Measurements from ENCODE around the gene UFSP1.

UFSP1 gene

DNA sequence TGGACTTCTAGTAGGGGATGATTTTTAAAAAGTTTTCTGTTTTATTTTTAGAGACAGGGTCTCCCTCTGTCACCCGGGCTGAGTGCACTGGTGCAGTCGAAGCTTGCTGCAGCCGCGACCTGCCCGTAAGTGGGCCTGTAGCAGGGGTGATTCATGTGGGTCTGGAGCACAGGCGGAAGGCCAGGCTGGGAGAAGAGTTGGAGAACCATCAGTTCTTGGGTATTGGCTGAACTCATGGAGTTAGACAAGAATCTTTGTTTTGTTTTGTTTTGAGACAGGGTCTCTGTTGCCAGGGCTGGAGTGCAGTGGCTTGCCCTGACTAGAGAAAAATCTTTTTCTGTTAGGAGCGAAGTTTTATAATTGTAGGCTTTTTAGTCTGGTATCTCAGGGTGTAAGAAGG, 8.9 kb downstream of the UFSP1 start:
- DNase-seq: no peak

DNA sequence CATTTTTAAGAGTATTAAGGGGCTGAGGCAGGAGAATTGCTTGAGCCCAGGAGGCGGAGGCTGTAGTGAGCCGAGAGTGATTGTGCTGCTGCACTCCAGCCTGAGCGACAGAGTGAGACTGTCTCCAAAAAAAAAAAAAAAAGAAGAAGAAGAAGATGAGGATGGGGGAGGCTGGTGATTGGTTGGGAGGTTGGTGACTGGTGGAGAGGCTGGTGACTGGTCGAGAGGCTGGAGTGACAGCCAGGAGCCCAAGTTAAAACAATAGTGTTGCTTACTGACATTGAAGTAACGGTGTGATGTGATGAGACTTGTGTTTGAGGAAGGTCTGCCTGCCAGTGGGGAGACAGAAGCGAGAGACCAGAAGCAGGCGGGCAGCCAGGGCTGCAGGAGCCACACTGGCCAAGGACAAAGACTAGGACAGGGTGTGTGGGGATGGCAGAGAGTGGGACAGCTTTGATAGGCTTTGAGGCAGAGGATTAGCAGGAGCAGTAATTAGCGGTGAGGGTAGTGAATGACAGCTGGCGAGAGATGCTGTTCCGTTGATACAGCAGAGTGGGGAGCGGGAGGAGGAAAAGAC, 9.7 kb downstream of the UFSP1 start:
- no peak for DNase-seq

DNA sequence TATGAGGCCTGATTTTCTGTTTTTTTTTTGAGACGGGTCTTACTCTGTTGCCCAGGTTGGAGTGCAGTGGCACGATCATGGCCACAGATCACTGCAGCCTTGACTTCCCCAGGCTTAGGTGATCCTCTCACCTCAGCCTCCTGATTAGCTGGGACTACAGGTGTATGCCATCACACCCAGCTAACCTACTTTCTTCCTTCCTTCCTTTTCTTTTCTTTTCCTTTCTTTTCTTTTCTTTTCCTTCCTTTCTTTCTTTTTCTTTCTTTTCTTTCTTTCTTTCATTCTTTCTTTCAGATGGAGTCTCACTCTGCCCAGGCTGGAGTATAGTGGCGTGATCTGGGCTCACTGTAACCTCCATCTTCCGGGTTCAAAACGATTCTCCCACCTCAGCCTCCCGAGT, 10.8 kb downstream of the UFSP1 start:
- DNase-seq: no peak

DNA sequence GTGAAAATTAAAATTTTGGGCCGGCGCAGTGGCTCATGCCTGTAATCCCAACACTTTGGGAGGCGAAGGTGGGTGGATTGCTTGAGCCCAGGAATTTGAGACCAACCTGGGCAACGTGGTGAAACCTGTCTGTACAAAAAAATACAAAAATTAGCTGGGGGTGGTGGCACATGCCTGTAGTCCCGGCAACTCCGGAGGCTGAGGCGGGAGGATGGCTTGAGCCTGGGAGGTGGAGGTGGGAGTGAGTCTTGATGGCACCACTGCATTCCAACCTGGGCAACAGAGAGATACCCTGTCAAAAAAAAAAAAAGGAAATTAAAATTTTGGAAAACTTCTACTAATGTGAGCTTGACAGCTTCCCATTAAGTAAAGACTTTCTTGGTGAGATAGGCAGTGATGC, 11.5 kb downstream of the UFSP1 start:
- DNase-seq: no peak

DNA sequence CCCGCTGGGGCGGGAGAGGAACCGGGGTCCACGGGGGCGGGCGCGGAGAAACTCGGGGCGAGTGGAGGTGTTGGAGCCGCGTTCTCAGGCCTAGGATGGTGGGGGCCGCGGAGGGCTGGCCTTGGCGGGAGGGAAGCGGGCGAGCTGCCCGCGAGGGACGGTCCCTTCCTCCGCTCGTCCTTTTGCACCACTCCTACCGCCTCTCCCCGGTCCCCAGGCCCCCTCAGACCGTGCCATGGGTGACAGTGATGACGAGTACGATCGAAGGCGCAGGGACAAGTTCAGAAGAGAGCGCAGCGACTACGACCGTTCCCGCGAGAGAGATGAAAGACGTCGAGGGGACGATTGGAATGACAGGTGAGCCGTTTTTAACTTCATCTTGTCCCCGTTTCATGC, 14.2 kb downstream of the UFSP1 start:
- peak; percentile 29 for DNase-seq

DNA sequence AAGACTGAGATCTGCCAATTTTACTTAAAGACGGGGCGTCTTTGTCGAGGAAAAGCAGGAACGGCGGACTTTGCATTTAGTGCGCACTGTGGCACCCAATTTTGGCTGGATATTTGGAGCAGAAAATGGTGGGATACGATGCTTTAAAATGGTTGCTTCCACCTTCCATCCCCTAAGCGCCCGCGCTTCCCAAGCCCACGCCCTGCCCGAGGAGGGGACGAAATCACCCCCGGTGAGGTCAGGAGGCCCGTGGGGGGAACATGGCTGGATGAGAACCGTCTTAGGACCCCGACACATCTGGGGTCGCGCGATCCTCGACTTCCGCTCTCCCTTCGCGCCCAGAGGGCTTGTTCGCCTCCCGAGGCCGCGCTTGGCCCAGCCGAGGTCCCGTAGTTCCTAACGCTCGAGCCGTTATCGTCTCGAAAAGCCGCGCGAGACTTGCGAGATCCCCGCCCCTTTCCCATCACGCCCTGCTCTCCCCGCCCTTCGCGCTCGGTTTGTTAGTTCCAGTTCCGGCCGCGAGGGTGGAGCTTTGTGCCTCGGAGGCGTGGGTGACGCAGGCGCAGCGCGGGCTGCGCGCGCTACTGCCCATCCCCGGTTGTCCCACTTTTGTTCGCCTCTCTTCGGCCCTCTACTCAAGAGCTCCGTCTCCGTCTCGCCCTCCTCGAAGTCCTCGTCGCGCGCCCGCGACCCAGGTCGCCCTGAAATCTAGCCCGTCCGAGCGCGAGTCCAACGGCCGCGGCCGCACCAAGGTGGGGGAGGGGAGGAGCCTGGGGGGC, 14.7 kb downstream of the UFSP1 start, which contains the start of gene SRRT:
SRRT (plus strand) TSS at position 527 of the 779 bp plus-strand sequence. CDS start 488 bp downstream, outside the sequence.
- peak; percentile 100 for DNase-seq

DNA sequence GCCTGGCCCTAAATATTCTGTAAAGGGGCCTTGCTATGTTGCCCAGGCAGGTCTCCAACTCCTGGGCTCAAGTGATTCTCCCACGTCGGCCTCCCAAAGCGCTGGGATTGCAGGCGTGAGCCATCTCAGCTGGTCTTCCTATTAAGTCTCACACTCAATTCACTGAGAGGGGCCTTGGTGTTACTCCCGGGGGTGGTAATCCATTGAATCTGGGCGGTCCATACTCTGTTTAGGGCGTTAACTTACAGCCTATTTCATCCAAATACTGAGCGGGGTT, 15.3 kb downstream of the UFSP1 start:
- no peak for DNase-seq

DNA sequence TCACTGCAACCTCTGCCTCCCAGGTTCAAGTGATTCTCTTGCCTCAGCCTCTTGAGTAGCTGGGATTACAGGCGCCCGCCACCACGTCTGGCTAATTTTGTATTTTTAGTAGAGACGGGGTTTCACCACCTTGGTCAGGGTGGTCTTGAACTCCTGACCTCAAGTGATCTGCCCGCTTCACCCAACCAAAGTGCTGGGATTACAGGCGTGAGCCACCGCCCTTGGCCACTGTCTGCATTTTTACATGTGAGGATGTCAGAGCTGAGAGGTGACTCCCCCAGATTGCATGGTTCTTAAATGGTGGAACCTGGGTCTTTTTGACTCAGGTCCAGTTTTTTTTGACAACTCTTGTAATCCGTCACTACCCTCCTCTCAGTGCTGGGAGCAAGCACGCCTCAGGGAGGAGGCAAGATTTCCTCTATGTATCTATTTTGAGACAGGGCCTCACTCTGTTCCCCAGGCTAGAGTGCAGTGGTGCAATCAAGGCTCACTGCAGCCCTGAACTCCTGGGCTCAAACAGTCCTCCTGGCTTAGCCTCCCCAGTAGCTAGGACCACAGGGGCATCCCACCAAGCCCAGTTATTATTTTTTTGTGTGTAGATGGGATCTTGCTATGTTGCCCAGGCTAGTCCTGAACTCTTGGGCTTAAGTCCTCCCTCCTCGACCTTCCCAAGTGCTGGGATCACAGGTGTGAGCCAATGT, 15.8 kb downstream of the UFSP1 start:
- no peak for DNase-seq

DNA sequence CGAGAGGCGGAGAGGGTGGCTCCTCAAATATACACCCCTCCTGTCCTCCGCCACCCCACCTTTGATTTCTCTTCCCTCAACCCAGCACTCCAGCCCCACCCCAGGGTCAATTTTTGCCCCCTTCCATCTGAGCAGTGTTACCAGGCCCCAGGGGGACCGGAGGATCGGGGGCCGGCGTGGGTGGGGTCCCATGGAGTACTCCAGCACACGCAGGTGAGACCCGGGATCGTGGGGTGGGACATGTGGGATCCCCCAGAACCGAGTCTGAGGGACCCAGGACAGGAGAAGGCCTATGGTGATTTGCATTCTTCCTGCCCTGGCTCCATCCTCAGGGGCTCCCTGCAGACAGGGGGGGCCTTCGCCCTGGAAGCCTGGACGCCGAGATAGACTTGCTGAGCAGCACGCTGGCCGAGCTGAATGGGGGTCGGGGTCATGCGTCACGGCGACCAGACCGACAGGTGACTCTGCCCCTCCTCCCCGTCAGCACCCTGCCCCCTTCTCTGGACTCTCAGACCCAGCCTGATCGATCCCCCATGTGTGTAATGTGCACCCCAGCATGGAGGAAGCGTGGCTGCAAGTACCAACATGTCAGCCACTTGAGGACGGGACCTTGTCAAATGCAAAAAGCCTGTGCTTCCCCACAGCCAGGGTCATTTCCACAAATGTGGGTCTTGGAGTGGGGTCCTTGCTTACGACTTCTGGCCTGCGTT, 21.6 kb downstream of the UFSP1 start:
- no peak for DNase-seq

DNA sequence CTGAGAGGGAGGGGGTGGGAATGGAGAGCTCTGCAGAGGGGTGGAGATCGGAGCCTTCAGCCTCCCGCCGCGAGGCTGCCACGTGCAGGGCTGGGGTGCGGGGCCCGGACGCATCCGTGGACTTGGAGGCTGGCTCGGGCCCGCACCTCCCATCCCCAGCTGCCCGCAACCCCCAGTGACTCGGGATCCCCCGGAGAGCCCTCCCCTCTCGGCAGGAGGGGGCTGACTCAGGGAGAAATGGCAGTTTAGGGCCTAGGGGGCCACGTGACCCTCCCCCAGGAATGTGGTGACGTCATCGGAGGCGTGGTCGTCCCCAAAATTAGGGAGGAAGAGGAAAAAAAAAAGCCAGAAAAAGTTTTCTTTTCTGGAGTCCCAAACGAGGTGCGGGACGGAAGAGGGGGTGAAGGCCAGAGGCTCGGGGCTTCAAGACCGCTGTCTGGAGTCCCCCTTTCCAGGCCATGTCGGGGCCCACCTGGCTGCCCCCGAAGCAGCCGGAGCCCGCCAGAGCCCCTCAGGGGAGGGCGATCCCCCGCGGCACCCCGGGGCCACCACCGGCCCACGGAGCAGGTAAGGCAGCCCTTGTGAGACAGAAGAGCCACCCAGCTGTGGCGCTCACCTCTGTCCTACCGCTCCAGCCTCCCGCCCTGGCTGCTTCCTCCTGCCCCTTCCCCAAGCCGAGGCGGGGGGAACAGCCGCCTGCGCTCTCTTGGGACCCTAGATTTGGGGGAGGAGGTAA, 22.3 kb downstream of the UFSP1 start, which contains the start of gene TRIP6:
TRIP6 (plus strand) TSS at position 348 of the 736 bp plus-strand sequence; CDS start at position 459, 111 bp downstream.
- DNase-seq: no peak

DNA sequence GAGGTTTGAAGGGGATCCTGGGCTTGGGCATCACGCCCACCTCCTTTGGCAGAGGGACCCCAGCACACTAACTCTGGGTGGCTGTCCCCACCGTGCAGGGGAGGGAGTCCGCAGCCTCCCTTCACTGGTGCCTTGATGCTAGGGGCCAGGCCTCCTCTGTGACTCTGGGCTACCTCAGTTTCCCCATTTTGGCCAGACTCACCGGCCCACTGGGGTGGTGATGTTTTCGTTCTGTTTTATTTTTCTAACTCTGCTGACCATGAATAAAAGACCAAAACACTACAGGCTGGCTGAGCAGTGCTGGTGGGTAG, 22.8 kb downstream of the UFSP1 start:
- no peak for DNase-seq

DNA sequence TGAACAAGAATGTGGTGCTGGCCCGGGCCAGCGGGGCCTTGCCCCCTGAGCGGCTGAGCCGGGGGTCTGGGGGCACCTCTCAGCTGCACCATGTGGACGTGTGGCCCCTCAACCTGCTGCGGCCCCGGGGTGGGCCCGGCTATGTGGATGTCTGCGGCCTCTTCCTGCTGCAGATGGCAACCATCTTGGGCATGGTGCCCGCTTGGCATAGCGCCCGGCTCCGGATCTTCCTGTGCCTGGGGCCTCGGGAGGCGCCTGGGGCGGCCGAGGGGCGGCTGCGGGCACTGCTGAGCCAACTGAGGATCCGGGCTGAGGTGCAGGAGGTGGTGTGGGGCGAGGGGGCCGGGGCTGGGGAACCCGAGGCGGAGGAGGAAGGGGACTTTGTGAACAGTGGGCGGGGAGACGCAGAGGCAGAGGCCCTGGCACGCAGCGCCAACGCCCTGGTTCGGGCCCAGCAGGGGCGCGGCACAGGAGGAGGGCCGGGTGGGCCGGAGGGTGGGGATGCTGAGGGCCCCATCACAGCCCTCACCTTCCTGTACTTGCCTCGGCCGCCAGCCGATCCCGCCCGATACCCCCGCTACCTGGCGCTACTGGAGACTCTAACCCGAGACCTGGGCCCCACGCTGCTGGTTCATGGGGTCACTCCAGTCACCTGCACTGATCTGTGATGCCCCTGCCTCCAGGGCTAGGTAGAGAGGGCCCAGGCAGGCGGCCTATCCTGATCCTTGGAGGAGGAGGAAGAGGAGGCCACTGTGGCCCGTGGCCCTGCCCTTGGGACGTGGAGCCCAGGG, 23.4 kb downstream of the UFSP1 start:
- DNase-seq: peak; percentile 65

DNA sequence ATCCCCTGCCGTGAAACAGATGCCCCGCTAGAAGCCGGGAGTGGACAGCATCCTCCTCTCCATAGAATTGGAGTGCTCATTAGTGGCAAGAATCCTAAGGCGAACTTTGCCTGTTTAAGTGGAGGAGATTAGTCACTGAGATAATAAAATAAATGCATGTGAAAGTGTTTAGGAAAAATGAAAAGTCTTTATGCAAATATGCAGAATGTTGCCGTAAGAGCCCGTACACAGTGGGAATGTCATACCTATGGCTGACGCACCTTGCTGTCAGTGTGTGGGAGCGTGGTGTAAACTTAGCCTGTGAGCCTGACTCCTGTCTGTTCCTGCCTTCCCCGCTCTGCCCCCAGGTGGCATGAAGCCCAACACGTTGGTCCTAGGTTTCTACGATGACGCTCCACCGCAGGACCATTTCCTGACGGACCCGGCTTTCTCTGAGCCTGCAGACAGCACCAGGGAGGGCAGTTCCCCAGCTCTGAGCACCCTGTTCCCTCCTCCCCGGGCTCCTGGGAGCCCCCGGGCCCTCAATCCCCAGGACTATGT, 24.1 kb downstream of the UFSP1 start:
- peak; percentile 14 for DNase-seq

DNA sequence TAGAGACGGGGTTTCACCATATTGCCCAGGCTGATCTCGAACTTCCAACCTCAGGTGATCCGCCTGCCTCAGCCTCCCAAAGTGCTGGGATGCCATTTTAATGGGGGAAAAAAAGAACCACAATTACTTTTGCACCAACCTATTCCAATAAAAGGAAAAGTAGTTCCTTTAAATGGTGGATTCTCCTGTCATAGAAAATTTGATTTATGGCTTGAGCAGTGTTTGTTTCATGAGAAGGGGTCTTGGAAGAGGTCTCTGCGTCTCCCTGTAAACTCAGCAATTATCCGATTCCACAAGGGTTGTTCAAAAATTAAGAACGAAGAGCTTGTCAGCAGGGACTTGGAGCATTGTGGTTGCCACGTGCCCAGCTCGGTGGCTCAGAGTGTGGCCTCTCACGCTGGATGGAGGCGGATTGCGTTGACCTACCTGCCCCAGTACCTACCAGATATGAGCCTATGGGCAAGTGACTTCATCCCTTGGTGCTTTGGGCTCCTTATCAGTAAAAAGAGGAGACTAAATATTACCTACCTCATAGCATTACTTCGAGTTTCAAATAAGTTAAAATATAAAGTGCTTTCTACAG, 25.2 kb downstream of the UFSP1 start:
- no peak for DNase-seq

DNA sequence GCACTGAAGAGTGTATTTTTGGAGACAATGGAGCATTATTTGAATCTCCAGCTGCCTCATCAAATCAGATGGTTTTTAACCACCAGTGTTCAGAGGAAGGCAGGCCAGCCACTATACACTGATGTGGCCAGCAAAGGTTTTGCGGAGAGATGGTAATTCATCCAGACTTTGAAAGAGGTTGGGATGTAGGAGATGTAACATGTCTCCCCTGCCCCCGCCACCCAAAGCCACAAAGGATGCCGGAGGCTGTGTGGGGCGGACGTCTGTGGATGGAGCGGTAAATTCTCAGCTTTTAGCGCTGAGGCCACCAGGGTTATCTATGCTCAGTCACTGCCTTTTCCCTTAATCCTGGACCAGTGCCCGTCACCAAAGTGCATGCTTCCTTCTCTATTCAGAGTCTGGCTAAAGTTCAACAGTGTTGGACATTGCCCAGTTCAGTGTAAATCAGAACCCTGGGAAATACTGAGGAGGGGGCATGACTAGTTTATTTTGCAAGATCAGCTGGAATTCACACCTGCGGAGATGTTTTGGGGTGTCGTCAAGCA, 26.0 kb downstream of the UFSP1 start:
- DNase-seq: no peak

DNA sequence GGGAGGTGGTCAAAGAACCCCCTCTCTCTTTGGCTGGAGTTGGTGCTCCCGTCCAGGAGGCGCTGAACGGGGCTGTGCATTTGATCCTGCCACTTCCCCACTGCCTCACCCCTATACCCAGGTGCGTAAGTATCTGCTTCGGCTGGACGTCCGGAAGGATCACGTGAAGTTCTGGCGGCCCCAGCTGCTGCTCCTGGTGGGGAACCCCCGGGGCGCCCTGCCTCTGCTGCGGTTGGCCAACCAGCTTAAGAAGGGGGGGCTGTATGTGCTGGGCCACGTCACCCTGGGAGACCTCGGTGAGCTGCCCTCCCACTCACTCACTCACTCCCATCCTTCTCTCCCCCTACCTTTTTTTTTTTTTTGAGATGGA, 27.9 kb downstream of the UFSP1 start:
- no peak for DNase-seq

DNA sequence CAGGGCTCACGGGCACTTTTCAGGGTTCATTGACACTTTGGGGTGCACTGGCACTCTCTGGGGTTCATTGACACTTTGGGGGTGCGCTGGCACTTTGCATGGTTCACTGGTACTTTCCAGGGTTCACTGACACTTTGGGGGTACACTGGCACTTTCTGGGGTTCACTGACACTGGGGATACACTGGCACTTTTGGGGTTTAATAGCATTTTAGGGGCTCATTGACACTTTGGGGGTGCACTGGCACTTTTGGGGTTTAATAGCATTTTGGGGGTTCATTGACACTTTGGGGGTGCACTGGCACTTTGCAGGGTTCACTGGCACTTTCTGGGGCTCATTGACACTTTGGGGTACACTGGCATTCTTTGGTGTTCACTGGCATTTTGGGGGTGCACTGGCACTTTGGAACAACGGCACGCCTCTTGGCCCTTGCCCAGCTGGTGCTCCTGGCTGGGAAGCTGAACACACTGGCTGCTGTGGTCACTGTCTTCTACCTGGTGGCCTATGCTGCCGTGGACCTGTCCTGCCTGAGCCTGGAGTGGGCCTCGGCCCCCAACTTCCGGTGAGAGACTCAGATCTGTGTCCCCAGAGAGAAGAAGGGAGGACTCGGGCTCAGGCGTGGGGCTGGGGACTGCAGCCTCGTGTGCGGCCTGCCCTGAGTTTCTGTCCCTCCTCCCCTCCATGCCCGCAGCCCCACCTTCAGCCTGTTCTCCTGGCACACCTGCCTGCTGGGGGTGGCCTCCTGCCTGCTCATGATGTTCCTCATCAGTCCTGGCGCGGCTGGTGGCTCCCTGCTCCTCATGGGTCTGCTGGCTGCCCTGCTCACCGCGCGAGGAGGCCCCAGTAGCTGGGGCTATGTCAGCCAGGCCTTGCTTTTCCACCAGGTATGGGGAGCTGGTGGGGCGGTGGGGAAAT, 28.6 kb downstream of the UFSP1 start:
- no peak for DNase-seq

DNA sequence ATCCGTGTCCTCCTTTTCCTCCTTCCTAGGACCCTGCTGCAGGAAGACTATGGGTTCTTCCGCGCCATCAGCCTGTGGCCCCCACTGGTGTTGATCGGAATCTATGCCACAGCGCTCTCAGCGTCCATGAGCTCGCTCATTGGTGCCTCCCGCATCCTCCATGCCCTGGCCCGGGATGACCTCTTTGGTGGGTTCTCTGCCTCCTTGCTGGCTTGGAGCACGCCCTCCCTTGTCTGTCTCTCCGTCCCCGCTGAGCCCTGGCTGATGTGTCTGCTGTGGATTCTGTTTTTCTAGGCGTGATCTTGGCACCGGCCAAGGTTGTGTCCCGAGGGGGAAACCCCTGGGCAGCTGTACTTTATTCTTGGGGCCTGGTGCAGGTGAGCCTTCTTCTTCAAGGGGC, 29.7 kb downstream of the UFSP1 start:
- DNase-seq: no peak

DNA sequence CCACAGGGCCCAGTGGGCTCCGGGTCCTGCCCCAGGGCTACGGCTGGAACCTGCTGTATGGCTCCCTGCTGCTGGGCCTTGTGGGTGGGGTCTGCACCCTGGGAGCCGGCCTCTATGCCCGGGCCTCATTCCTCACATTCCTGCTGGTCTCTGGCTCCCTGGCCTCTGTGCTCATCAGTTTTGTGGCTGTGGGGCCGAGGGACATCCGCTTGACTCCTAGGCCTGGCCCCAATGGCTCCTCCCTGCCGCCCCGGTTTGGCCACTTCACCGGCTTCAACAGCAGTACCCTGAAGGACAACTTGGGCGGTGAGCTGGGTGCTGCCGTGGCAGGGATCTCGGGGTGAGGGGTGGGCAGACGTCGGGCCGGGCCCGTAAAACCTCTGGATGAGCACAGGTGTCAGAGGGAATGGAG, 32.6 kb downstream of the UFSP1 start:
- DNase-seq: no peak

DNA sequence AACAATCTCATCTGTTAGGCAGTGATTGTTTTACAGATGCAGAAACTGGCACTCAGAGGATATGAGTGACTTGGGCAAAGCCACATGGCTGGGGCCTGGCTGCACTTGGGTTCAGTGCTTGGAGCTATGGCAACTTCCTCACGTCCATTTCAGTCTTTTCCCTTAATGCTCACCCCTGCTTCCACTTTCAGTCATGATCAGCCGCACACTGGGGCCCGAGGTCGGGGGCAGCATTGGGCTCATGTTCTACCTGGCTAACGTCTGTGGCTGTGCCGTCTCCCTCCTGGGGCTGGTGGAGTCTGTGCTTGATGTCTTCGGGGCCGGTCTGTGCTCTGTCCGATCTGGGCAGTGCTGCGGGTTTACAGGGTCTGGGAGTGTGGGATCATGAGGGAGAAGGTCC, 34.0 kb downstream of the UFSP1 start:
- DNase-seq: no peak

Data from NCI-H1092 (cell line).